ENCODE results near the gene APC2. TPM values are rescaled to one million over a fixed set of nuclear protein-coding genes. Genes with fewer than 3 reads are reported as not detected.

APC2 gene
- total RNA-seq, 2 donors from 2014 or later = 0.38 to 0.57 TPM

- Mint-ChIP-seq H3K9me3 (no peaks in the 10 kb centered on the region), H3K4me1 (no peaks in the 10 kb centered on the region), H3K4me3 (no peak overlapping the region), H3K27me3 (ENCODE audit: insufficient read depth) (no peaks in the 10 kb centered on the region), H3K36me3 (ENCODE audit: low read depth) (peaks cover 47% of the 10 kb centered on the region), H3K27ac (no peak overlapping the region)
- peak overlapping the region; percentile 71 for H3K27ac ChIP-seq (ENCODE audit: low read depth, low read length)
- H3K4me3 ChIP-seq (ENCODE audit: low read length) = no peak overlapping the region
- TF ChIP-seq CTCF (conservative IDR thresholded peaks at IDR 0.05) = no peak
- WGBS, 2 experiments (ENCODE audit: insufficient coverage in 1 of 2, insufficient read length in 1 of 2) = 94 to 95% methylated on average over 27 to 33 of the region's 33 CpGs
- H3K27me3 ChIP-seq (ENCODE audit: control insufficient read depth, insufficient read depth, low read length, poor library complexity, severe bottlenecking) = no peaks in the 10 kb centered on the region
- no peaks in the 10 kb centered on the region for H3K9me3 ChIP-seq (ENCODE audit: control insufficient read depth, low read length)
- H3K9ac ChIP-seq (ENCODE audit: extremely low read depth, low read length, poor library complexity, severe bottlenecking) = no peak overlapping the region
- no peaks in the 10 kb centered on the region for H3K4me1 ChIP-seq (ENCODE audit: control insufficient read depth, insufficient read depth, low read length)
- no peak for DNase-seq
- peaks cover 85% of the 10 kb centered on the region for H3K36me3 ChIP-seq (ENCODE audit: control insufficient read depth, insufficient read depth, low read length)
Observed at GRCh38 chr19:1425102-1425837, 24.7 kb upstream of the APC2 start.

- Histone ChIP-seq H3K36me3 (ENCODE audit: control insufficient read depth, insufficient read depth, low read length) (peaks cover 82% of the 10 kb centered on the region), H3K4me1 (ENCODE audit: control insufficient read depth, insufficient read depth, low read length) (no peaks in the 10 kb centered on the region), H3K4me3 (ENCODE audit: low read length) (no peak overlapping the region), H3K27me3 (ENCODE audit: control insufficient read depth, insufficient read depth, low read length, poor library complexity, severe bottlenecking) (no peaks in the 10 kb centered on the region), H3K27ac (ENCODE audit: low read depth, low read length) (peak overlapping the region; percentile 71), H3K9me3 (ENCODE audit: control insufficient read depth, low read length) (no peaks in the 10 kb centered on the region), H3K9ac (ENCODE audit: extremely low read depth, low read length, poor library complexity, severe bottlenecking) (no peak overlapping the region)
- Mint-ChIP-seq H3K9me3 (no peaks in the 10 kb centered on the region), H3K4me1 (no peaks in the 10 kb centered on the region), H3K36me3 (ENCODE audit: low read depth) (peaks cover 47% of the 10 kb centered on the region), H3K4me3 (no peak overlapping the region), H3K27ac (peak overlapping the region; percentile 55), H3K27me3 (ENCODE audit: insufficient read depth) (no peaks in the 10 kb centered on the region)
- no peak for TF ChIP-seq CTCF (conservative IDR thresholded peaks at IDR 0.05)
- DNase-seq = no peak
- WGBS, 2 experiments (ENCODE audit: insufficient coverage in 1 of 2, insufficient read length in 1 of 2) = 91 to 95% methylated on average over 11 to 14 of the region's 14 CpGs
Observed at GRCh38 chr19:1425902-1426301, 24.0 kb upstream of the APC2 start.

- peaks cover 81% of the 10 kb centered on the region for H3K36me3 ChIP-seq (ENCODE audit: control insufficient read depth, insufficient read depth, low read length)
- TF ChIP-seq CTCF (conservative IDR thresholded peaks at IDR 0.05) = no peak
- 97 to 98% methylated on average over 8 to 9 of the region's 9 CpGs for WGBS, 2 experiments (ENCODE audit: insufficient coverage in 1 of 2, insufficient read length in 1 of 2)
Observed at GRCh38 chr19:1426736-1427135, 23.2 kb upstream of the APC2 start.

More at GRCh38 chr19:1426736-1427135, 23.2 kb upstream of the APC2 start:
- Histone ChIP-seq H3K4me1 (ENCODE audit: control insufficient read depth, insufficient read depth, low read length) (no peaks in the 10 kb centered on the region), H3K27ac (ENCODE audit: low read depth, low read length) (peak overlapping the region; percentile 71), H3K4me3 (ENCODE audit: low read length) (no peak overlapping the region), H3K9ac (ENCODE audit: extremely low read depth, low read length, poor library complexity, severe bottlenecking) (no peak overlapping the region), H3K27me3 (ENCODE audit: control insufficient read depth, insufficient read depth, low read length, poor library complexity, severe bottlenecking) (no peaks in the 10 kb centered on the region), H3K9me3 (ENCODE audit: control insufficient read depth, low read length) (no peaks in the 10 kb centered on the region)
- Mint-ChIP-seq H3K4me1 (no peaks in the 10 kb centered on the region), H3K36me3 (ENCODE audit: low read depth) (peaks cover 48% of the 10 kb centered on the region), H3K4me3 (no peak overlapping the region), H3K27me3 (ENCODE audit: insufficient read depth) (no peaks in the 10 kb centered on the region), H3K27ac (no peak overlapping the region), H3K9me3 (no peaks in the 10 kb centered on the region)
- DNase-seq = no peak

All from endodermal cell (in vitro differentiated cells).